B cell (primary cell): ENCODE data around the gene RAB31. TPM values are rescaled to one million over a fixed set of nuclear protein-coding genes. Genes with fewer than 3 reads are reported as not detected.
"Not testable (repeated sequence)": the region's sequence is repeated elsewhere in the genome, so short reads cannot be mapped to it uniquely, and the experiment has no call there.

Experiments
- ATAC-seq: fragments of 200-7000 bp; cut with Tn5 transposase; one replicate; pipeline ENCODE4 v1.10.0; 2021; ENCODE audit warnings: low read depth, mild to moderate bottlenecking, moderate number of reproducible peaks, moderate library complexity
- CTCF ChIA-PET: fragments of 350-600 bp; sonication (Branson Sonifier 250); formaldehyde crosslinking; loops from one replicate; lab custom pipeline; 2021; ENCODE audit warnings: antibody characterized with exemption, inconsistent platforms; lab: Charles Lee
- POLR2A ChIA-PET: fragments of 350-600 bp; sonication (Branson Sonifier 250); formaldehyde crosslinking; loops from one replicate; lab custom pipeline; 2021; ENCODE audit warnings: antibody characterized with exemption; lab: Charles Lee
- DNase-seq: peaks from one replicate; pipeline ENCODE4 v3.0.0; 2013
- H2AFZ ChIP-seq: 2 replicates; pipeline ENCODE4 v1.6.1; 2012; ENCODE audit warnings: mild to moderate bottlenecking, low read depth, low read length; ENCODE audit not compliant: insufficient read depth, poor library complexity, severe bottlenecking
- H3K27ac ChIP-seq, 2 donors: 1 replicate in 1 of 2; 2 replicates in 1 of 2; pipeline ENCODE4 v1.5.1; 2012 to 2013; ENCODE audit warnings: low read length in 2 of 2, mild to moderate bottlenecking in 2 of 2, moderate library complexity in 1 of 2
- H3K27me3 ChIP-seq, 4 experiments: fragments of 200-600 bp in 1 of 4; sonication (generic) in 1 of 4; replicated peaks in 1 of 4; 1 replicate in 2 of 4; 2 replicates in 2 of 4; pipeline versions ENCODE4 v1.6.1 to v1.7.0; 2013 to 2016; ENCODE audit warnings: low read length in 3 of 4, mild to moderate bottlenecking in 2 of 4, mixed read lengths in 1 of 4, moderate library complexity in 1 of 4; ENCODE audit not compliant: insufficient read depth in 4 of 4, control insufficient read depth in 3 of 4; ENCODE audit errors: control extremely low read depth in 1 of 4
- H3K36me3 ChIP-seq, 2 experiments: replicated peaks in 1 of 2; 1 replicate in 1 of 2; 2 replicates in 1 of 2; pipeline versions ENCODE4 v1.6.1 to v1.7.1; 2013; ENCODE audit warnings: low read length in 1 of 2; ENCODE audit not compliant: insufficient read depth in 2 of 2, control insufficient read depth in 1 of 2; ENCODE audit errors: control extremely low read depth in 1 of 2, extremely low read depth in 1 of 2
- H3K4me1 ChIP-seq, 2 donors: fragments of 200-600 bp in 1 of 2; sonication (generic) in 1 of 2; 1 replicate in 1 of 2; 2 replicates in 1 of 2; pipeline versions ENCODE4 v1.5.1 to v1.6.1; 2013 to 2017; ENCODE audit warnings: low read length in 2 of 2; ENCODE audit not compliant: control insufficient read depth in 2 of 2, insufficient read depth in 2 of 2
- H3K4me2 ChIP-seq: replicated peaks from 2 replicates; pipeline ENCODE3; 2012; ENCODE audit warnings: mild to moderate bottlenecking, low read depth, low read length; ENCODE audit not compliant: poor library complexity, severe bottlenecking
- H3K4me3 ChIP-seq, 5 experiments: fragments of 200-600 bp in 1 of 5; sonication (generic) in 1 of 5; 1 replicate in 3 of 5; 2 replicates in 2 of 5; pipeline versions ENCODE4 v1.5.1 to v1.7.0; 2011 to 2016; ENCODE audit warnings: low read length in 4 of 5, mild to moderate bottlenecking in 4 of 5, low read depth in 2 of 5, control low read depth in 1 of 5, moderate library complexity in 1 of 5; ENCODE audit not compliant: insufficient read depth in 1 of 5; ENCODE audit errors: control extremely low read depth in 1 of 5, extremely low read depth in 1 of 5
- H3K79me2 ChIP-seq: fragments of 200-600 bp; sonication (generic); one replicate; pipeline ENCODE4 v1.6.0; 2016; ENCODE audit warnings: low read length; ENCODE audit not compliant: control insufficient read depth, insufficient read depth
- H3K9ac ChIP-seq: fragments of 200-600 bp; sonication (generic); 2 replicates; pipeline ENCODE4 v1.6.1; 2017; ENCODE audit warnings: mild to moderate bottlenecking, low read length, moderate library complexity
- H3K9me3 ChIP-seq, 3 donors: one replicate each; pipeline versions ENCODE4 v1.6.1 to v1.7.1; 2013; ENCODE audit warnings: low read length in 2 of 3; ENCODE audit not compliant: control insufficient read depth in 2 of 3, insufficient read depth in 1 of 3; ENCODE audit errors: control extremely low read depth in 1 of 3
- H4K20me1 ChIP-seq: 2 replicates; pipeline ENCODE4 v1.6.0; 2012; ENCODE audit warnings: mild to moderate bottlenecking, low read length; ENCODE audit not compliant: insufficient read depth, control insufficient read depth, poor library complexity, severe bottlenecking
- H3K27ac Mint-ChIP-seq: one replicate; pipeline ENCODE4 v1.8.0; 2021; ENCODE audit warnings: mixed read lengths
- H3K27me3 Mint-ChIP-seq: one replicate; pipeline ENCODE4 v1.8.0; 2021; ENCODE audit warnings: mixed read lengths
- H3K4me1 Mint-ChIP-seq: one replicate; pipeline ENCODE4 v1.8.0; 2021; ENCODE audit warnings: mixed read lengths
- H3K4me3 Mint-ChIP-seq: one replicate; pipeline ENCODE4 v1.8.0; 2021; ENCODE audit warnings: mixed read lengths
- H3K9me3 Mint-ChIP-seq: one replicate; pipeline ENCODE4 v1.8.0; 2022; ENCODE audit warnings: mixed read lengths; ENCODE audit not compliant: insufficient read depth
- CTCF ChIP-seq: fragments of 200-600 bp; IDR thresholded peaks from one replicate; pipeline ENCODE4 v1.8.0; 2022; ENCODE audit warnings: antibody characterized with exemption, mild to moderate bottlenecking
- EZH2 ChIP-seq: IDR thresholded peaks from 2 replicates; pipeline ENCODE4 v1.6.1; 2012; ENCODE audit warnings: borderline replicate concordance, low read depth, mild to moderate bottlenecking, moderate library complexity, low read length; ENCODE audit not compliant: insufficient read depth, poor library complexity, severe bottlenecking
- WGBS: methylation state at CpG from one replicate; pipeline ENCODE4 v1.1.5; 2013; ENCODE audit warnings: missing lambda C conversion rate; ENCODE audit not compliant: insufficient coverage; 5-methylcytosine and 5-hydroxymethylcytosine counted together
- intact Hi-C: fragments of 100-400 bp; cut with micrococcal nuclease; formaldehyde crosslinking; loops from one replicate; pipeline ENCODE4 v1.10.0; 2022
- polyA plus RNA-seq: library from polyadenylated mRNA; depleted of rRNA; stranded (reverse); fragments of >200 nt; gene quantifications from 2 replicates; pipeline ENCODE4 v1.2.3, GENCODE V29; 2012
- total RNA-seq, 2 donors: library from RNA; stranded (reverse); fragments of 120-200 nt in 1 of 2; gene quantifications; 1 replicate in 1 of 2; 2 replicates in 1 of 2; pipeline versions ENCODE4 v1.2.3 to v1.2.4, GENCODE V29; 2013 to 2022

RAB31 gene
- total and polyA plus RNA-seq, 2 donors (not counting 1 experiment from before 2014, with no cell fraction given), result 15.5 to 44.6 TPM

GRCh38 chr18:9856092-9856491, 148.0 kb downstream of the RAB31 start:
- DNase-seq (no peak), ATAC-seq (no peak)
- H3K4me1 ChIP-seq, result peaks cover 0 to 5% of the 10 kb centered on the region in 2 donors
- no peak overlapping the region for H3K9ac ChIP-seq
- Mint-ChIP-seq H3K4me1 (peaks cover 4% of the 10 kb centered on the region), H3K27ac (no peak overlapping the region), H3K9me3 (no peaks in the 10 kb centered on the region), H3K27me3 (no peaks in the 10 kb centered on the region), H3K4me3 (no peak overlapping the region)
- no peaks in the 10 kb centered on the region for H3K27me3 ChIP-seq
- CTCF ChIA-PET, result no interaction called here
- no peak overlapping the region for H3K4me3 ChIP-seq
- no peak overlapping the region for H3K4me2 ChIP-seq
- peaks cover 0 to 26% of the 10 kb centered on the region in 2 experiments for H3K36me3 ChIP-seq
- TF ChIP-seq EZH2 (no peak), CTCF (no peak)
- no peak overlapping the region for H3K27ac ChIP-seq
- H4K20me1 ChIP-seq, result no peaks in the 10 kb centered on the region
- no CpG with 5 or more reads among the region's 3 CpGs for WGBS
- POLR2A ChIA-PET, result no interaction called here
- no peaks in the 10 kb centered on the region for H3K9me3 ChIP-seq
- intact Hi-C loops, result no loop called here
- no peak overlapping the region for H2AFZ ChIP-seq
- no peaks in the 10 kb centered on the region for H3K79me2 ChIP-seq

- ATAC-seq, H3K9me3 ChIP-seq, H3K27me3 ChIP-seq, H3K9me3 Mint-ChIP-seq, H3K27ac ChIP-seq, H4K20me1 ChIP-seq, H3K4me1 ChIP-seq, H3K79me2 ChIP-seq, H3K4me1 Mint-ChIP-seq, H2AFZ ChIP-seq, DNase-seq, H3K9ac ChIP-seq, POLR2A ChIA-PET, intact Hi-C loops, H3K4me3 ChIP-seq, H3K27me3 Mint-ChIP-seq, H3K4me2 ChIP-seq, H3K27ac Mint-ChIP-seq, H3K4me3 Mint-ChIP-seq: not testable (repeated sequence)
- CTCF ChIA-PET, result interaction anchor here (0.8 kb wide), 1 partner anchor 282 kb away, joined by 3 read pairs; no protein-coding TSS in a partner anchor
- WGBS, result no CpG with 5 or more reads among the region's 4 CpGs
- peaks cover 0 to 23% of the 10 kb centered on the region in 2 experiments for H3K36me3 ChIP-seq
Observed at GRCh38 chr18:9857479-9857998, 149.4 kb downstream of the RAB31 start.
